Measurements from ENCODE around the gene HDAC9.

GRCh38 chr7:18504965-18505364 is 9.4 kb downstream of the HDAC9 start:
- TF ChIP-seq CTCF (IDR thresholded peaks at IDR 0.05 in 2 of 3, conservative IDR thresholded peaks at IDR 0.05 in 1 of 3; ENCODE audit: borderline replicate concordance in 1 of 3, insufficient read depth in 1 of 3, low read depth in 2 of 3, low read length in 2 of 3) (no peak), FOSL1 (IDR thresholded peaks at IDR 0.05; ENCODE audit: low read depth) (no peak), YY1 (IDR thresholded peaks at IDR 0.05; ENCODE audit: extremely low read depth, insufficient replicate concordance, low read depth, low read length) (no peak), SRF (IDR thresholded peaks at IDR 0.05; ENCODE audit: low read depth) (no peak), RAD21 (IDR thresholded peaks at IDR 0.05; ENCODE audit: low read depth) (no peak)
